K562 (cell line): ENCODE data around the gene BCAS4. TPM values are rescaled to one million over a fixed set of nuclear protein-coding genes. Genes with fewer than 3 reads are reported as not detected.

Experiments
- ATAC-seq: fragments of 200-7000 bp; cut with Tn5 transposase; 3 replicates; pipeline ENCODE4 v1.9.1; 2020; ENCODE audit warnings: moderate library complexity
- BruUV-seq: library from RNA; stranded (reverse); fragments of 400-500 nt; replicated peaks from 2 replicates; lab custom pipeline; 2021; lab: Mats Ljungman, UMichigan
- CTCF ChIA-PET: fragments of 300-600 bp; formaldehyde crosslinking; extraction: SDS; loops from one replicate; lab custom pipeline; 2021; ENCODE audit warnings: low intra/inter-chr PET ratio; lab: Yijun Ruan, JAX
- POLR2A ChIA-PET: fragments of 300-600, 350-650 bp; sonication (Branson Sonifier 250); formaldehyde crosslinking; extraction: SDS; loops from one replicate; lab custom pipeline; 2021; ENCODE audit warnings: antibody characterized with exemption, inconsistent platforms; lab: Yijun Ruan, JAX
- DNase-seq, 4 experiments: peaks; one replicate each; pipeline versions ENCODE4 v3.0.0 to v3.0.0-alpha.2; 2011 to 2018; ENCODE audit warnings: low spot score in 3 of 4, mixed read lengths in 3 of 4; ENCODE audit errors: extremely low read depth in 1 of 4
- FAIRE-seq: peaks from 2 replicates; lab custom pipeline; 2011; peaks lifted over from hg19 to GRCh38; lab: Jason Lieb, UNC
- H2AFZ ChIP-seq: 2 replicates; pipeline ENCODE4 v1.6.0; 2011; ENCODE audit warnings: low read depth, low read length, control low read depth, inconsistent platforms
- H3K27ac ChIP-seq: fragments of 200-600 bp; 3 replicates; pipeline ENCODE4 v1.8.0; 2011; ENCODE audit warnings: low read depth, mild to moderate bottlenecking, control low read depth, inconsistent platforms, low read length, moderate library complexity, mixed read lengths; ENCODE audit errors: extremely low read depth
- H3K27me3 ChIP-seq, 2 experiments: fragments of 300-600 bp in 1 of 2; 2 replicates in 1 of 2; 3 replicates in 1 of 2; pipeline versions ENCODE4 v1.6.0 to v1.8.0; 2011; ENCODE audit warnings: inconsistent platforms in 2 of 2, low read length in 2 of 2, mild to moderate bottlenecking in 1 of 2, mixed read lengths in 1 of 2, moderate library complexity in 1 of 2; ENCODE audit not compliant: control insufficient read depth in 2 of 2, insufficient read depth in 2 of 2
- H3K36me3 ChIP-seq: fragments of 300-600 bp; 3 replicates; pipeline ENCODE4 v1.8.0; 2011; ENCODE audit warnings: mild to moderate bottlenecking, low read length, inconsistent platforms; ENCODE audit not compliant: control insufficient read depth, insufficient read depth
- H3K4me1 ChIP-seq, 2 experiments: fragments of 200-600 bp in 1 of 2; replicated peaks in 1 of 2; 2 replicates in 1 of 2; 3 replicates in 1 of 2; pipeline versions ENCODE4 v1.5.1 to v1.8.0; 2011; ENCODE audit warnings: inconsistent platforms in 2 of 2, low read length in 2 of 2, mild to moderate bottlenecking in 1 of 2, mixed read lengths in 1 of 2, moderate library complexity in 1 of 2; ENCODE audit not compliant: control insufficient read depth in 2 of 2, insufficient read depth in 2 of 2
- H3K4me2 ChIP-seq: 2 replicates; pipeline ENCODE4 v1.6.1; 2011; ENCODE audit warnings: low read length, control low read depth, inconsistent platforms, mixed read lengths; ENCODE audit not compliant: insufficient read depth
- H3K4me3 ChIP-seq: fragments of 200-600 bp; sonication (generic), shearing (Covaris generic); 2 replicates; pipeline ENCODE4 v1.5.1; 2016; ENCODE audit warnings: control low read depth, inconsistent platforms
- H3K79me2 ChIP-seq: fragments of 200-600 bp; 3 replicates; pipeline ENCODE4 v1.8.0; 2011; ENCODE audit warnings: low read length, inconsistent platforms; ENCODE audit not compliant: control insufficient read depth, insufficient read depth
- H3K9ac ChIP-seq, 2 experiments: 2 replicates each; pipeline versions ENCODE4 v1.6.0 to v1.6.1; 2011; ENCODE audit warnings: low read depth in 2 of 2, low read length in 2 of 2, control low read depth in 1 of 2, inconsistent platforms in 1 of 2, mild to moderate bottlenecking in 1 of 2, mixed read lengths in 1 of 2; ENCODE audit not compliant: insufficient read depth in 1 of 2
- H3K9me1 ChIP-seq: one replicate; pipeline ENCODE4 v1.6.0; 2011; ENCODE audit warnings: inconsistent platforms, mild to moderate bottlenecking, low read length, moderate library complexity; ENCODE audit not compliant: control insufficient read depth, insufficient read depth
- H3K9me3 ChIP-seq: replicated peaks from 2 replicates; pipeline ENCODE4 v1.5.1; 2011; ENCODE audit warnings: low read depth, low read length, inconsistent platforms; ENCODE audit not compliant: control insufficient read depth, insufficient read depth
- H4K20me1 ChIP-seq: replicated peaks from 2 replicates; pipeline ENCODE4 v1.6.1; 2011; ENCODE audit warnings: low read length, inconsistent platforms, mixed read lengths; ENCODE audit not compliant: control insufficient read depth, insufficient read depth
- ARID3B ChIP-seq: fragments of 250-450 bp; sonication (Bioruptor Pico); IDR thresholded peaks from 2 replicates; pipeline ENCODE4 v1.4.0; 2020; ENCODE audit warnings: borderline replicate concordance
- GABPB1 ChIP-seq: sonication (generic); formaldehyde crosslinking; IDR thresholded peaks from 2 replicates; pipeline ENCODE4 v1.8.0; 2022; ENCODE audit warnings: mild to moderate bottlenecking, missing genetic modification reagents
- KDM4B ChIP-seq, 2 experiments: fragments of 450-650 bp in 1 of 2; sonication (generic) in 1 of 2; IDR thresholded peaks; 2 replicates each; pipeline ENCODE4 v1.6.1; 2016 to 2017; ENCODE audit warnings: borderline replicate concordance in 2 of 2, antibody characterized with exemption in 1 of 2, low read depth in 1 of 2, mild to moderate bottlenecking in 1 of 2
- MCM2 ChIP-seq: fragments of 450-650 bp; IDR thresholded peaks from 2 replicates; pipeline ENCODE4 v1.6.1; 2017; ENCODE audit warnings: low read depth, mild to moderate bottlenecking
- POLR2A ChIP-seq: fragments of 450-650 bp; conservative IDR thresholded peaks from 2 replicates; pipeline ENCODE4 v1.6.1; 2016
- PTRF ChIP-seq: fragments of 450-650 bp; IDR thresholded peaks from 2 replicates; pipeline ENCODE4 v1.6.1; 2016; ENCODE audit warnings: mild to moderate bottlenecking, missing genetic modification characterization, missing compliant biosample characterization
- REST ChIP-seq, 2 experiments: fragments of 450-650 bp; formaldehyde crosslinking in 1 of 2; IDR thresholded peaks; 2 replicates each; pipeline versions ENCODE4 v1.4.0 to v1.6.1; 2014 to 2020; ENCODE audit warnings: mild to moderate bottlenecking in 2 of 2, borderline replicate concordance in 1 of 2, low read depth in 1 of 2
- RFX5 ChIP-seq: IDR thresholded peaks from 2 replicates; pipeline ENCODE4 v1.6.1; 2011; ENCODE audit warnings: low read depth, mild to moderate bottlenecking, improper control_type of control experiment, low read length
- ZBTB1 ChIP-seq: sonication (generic); formaldehyde crosslinking; IDR thresholded peaks from 2 replicates; pipeline ENCODE4 v1.8.1; 2023; ENCODE audit warnings: missing genetic modification reagents, low read depth, mild to moderate bottlenecking, borderline replicate concordance
- ZBTB7A ChIP-seq: IDR thresholded peaks from 2 replicates; pipeline ENCODE4 v1.6.1; 2011; ENCODE audit warnings: low read depth, mild to moderate bottlenecking, low read length, moderate library complexity, borderline replicate concordance; ENCODE audit not compliant: control insufficient read depth
- ZNF778 ChIP-seq: fragments of 450-650 bp; formaldehyde crosslinking; IDR thresholded peaks from 2 replicates; pipeline ENCODE4 v1.4.0; 2020; ENCODE audit warnings: mild to moderate bottlenecking, moderate library complexity
- WGBS: fragments of 100-300 bp; shearing (Covaris generic); methylation state at CpG from one replicate; pipeline ENCODE4 v1.1.6; 2016; ENCODE audit warnings: low coverage, mixed read lengths; ENCODE audit not compliant: insufficient coverage; ENCODE audit errors: missing lambda C conversion rate; 5-methylcytosine and 5-hydroxymethylcytosine counted together
- in situ Hi-C: fragments of 300-500 bp; cut with MboI; formaldehyde crosslinking; loops from 4 replicates; pipeline ENCODE4 v1.15.0; 2018; ENCODE audit warnings: inconsistent platforms, mixed read lengths
- intact Hi-C: fragments of 100-400 bp; cut with micrococcal nuclease; formaldehyde crosslinking; loops from 2 replicates; pipeline ENCODE4 v1.14.2; 2022
- polyA plus RNA-seq, 8 experiments: library from polyadenylated mRNA; depleted of rRNA in 4 of 8; stranded (reverse) in 5 of 8; unstranded in 3 of 8; fragments of >200 nt; fragmentation: Nextera tagmentation in 2 of 8; fragmentation: Illumina TruSeq in 1 of 8; extraction: Ambion mirVana in 2 of 8; extraction: Trizol in 1 of 8; gene quantifications; 2 replicates each; pipeline versions ENCODE4 v1.2.1 to v1.2.3, GENCODE V29; 2011 to 2014; ENCODE audit warnings: inconsistent platforms in 1 of 8, missing spikeins in 1 of 8
- total RNA-seq, 7 experiments: library from RNA; depleted of rRNA in 6 of 7; stranded (reverse); fragments of >200 nt in 6 of 7; fragmentation: Illumina TruSeq in 2 of 7; extraction: Trizol in 2 of 7; gene quantifications; 2 replicates each; pipeline versions ENCODE4 v1.2.1 to v1.2.3, GENCODE V29; 2011 to 2021; ENCODE audit warnings: low replicate concordance in 1 of 7
- TF ChIP-seq, protein P1 (sequence below): sonication (generic); formaldehyde crosslinking; IDR thresholded peaks from 2 replicates; pipeline ENCODE4 v1.8.0; 2022; ENCODE audit warnings: missing genetic modification reagents, mild to moderate bottlenecking, borderline replicate concordance

Gene BCAS4
- total and polyA plus RNA-seq, 9 of the 15 experiments (the other 6 are each of a cell fraction or from before 2014, with no cell fraction given), result 0.15 to 2.3 (median 0.47) TPM

GRCh38 chr20:50885781-50886180, 90.9 kb downstream of the BCAS4 start:
- no TSS peak for BruUV-seq
- 54% methylated on average over 5 of the region's 5 CpGs for whole genome bisulfite sequencing
- ChIA-PET POLR2A (interaction anchor here (1.2 to 1.6 kb wide), 2 partner anchors 18 to 38 kb away, joined by 3 read pairs; no protein-coding TSS in a partner anchor), CTCF (no interaction called here)
- no peak overlapping the region for H3K27ac ChIP-seq
- H3K79me2 ChIP-seq, result no peaks in the 10 kb centered on the region
- H3K9me3 ChIP-seq, result no peaks in the 10 kb centered on the region
- no peak overlapping the region for H3K4me2 ChIP-seq
- intact Hi-C loops (no loop called here), in situ Hi-C loops (no loop called here)
- H3K9ac ChIP-seq, result no peak overlapping the region
- DNase-seq (no peak), FAIRE-seq (no peak), ATAC-seq (no peak)
- no peaks in the 10 kb centered on the region for H3K27me3 ChIP-seq
- H3K9me1 ChIP-seq, result no peaks in the 10 kb centered on the region
- H2AFZ ChIP-seq, result no peak overlapping the region
- H3K36me3 ChIP-seq, result peaks cover 25% of the 10 kb centered on the region
- no peak for TF ChIP-seq PTRF (tag)
- no peak for TF ChIP-seq GABPB1
- TF ChIP-seq POLR2A, result no peak
- TF ChIP-seq, protein P1, sequence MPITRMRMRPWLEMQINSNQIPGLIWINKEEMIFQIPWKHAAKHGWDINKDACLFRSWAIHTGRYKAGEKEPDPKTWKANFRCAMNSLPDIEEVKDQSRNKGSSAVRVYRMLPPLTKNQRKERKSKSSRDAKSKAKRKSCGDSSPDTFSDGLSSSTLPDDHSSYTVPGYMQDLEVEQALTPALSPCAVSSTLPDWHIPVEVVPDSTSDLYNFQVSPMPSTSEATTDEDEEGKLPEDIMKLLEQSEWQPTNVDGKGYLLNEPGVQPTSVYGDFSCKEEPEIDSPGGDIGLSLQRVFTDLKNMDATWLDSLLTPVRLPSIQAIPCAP, result no peak
- no peak for TF ChIP-seq ARID3B
- no peak for TF ChIP-seq ZBTB7A
- TF ChIP-seq ZNF778 (CRISPR knock-in tag), result no peak
- TF ChIP-seq KDM4B (IDR thresholded peaks at IDR 0.05; ENCODE audit: borderline replicate concordance in 2 of 2, low read depth in 1 of 2), result no peak
- TF ChIP-seq ZBTB1 (CRISPR knock-in tag), result no peak
- no peak for TF ChIP-seq MCM2
- TF ChIP-seq RFX5, result no peak
- no peak for TF ChIP-seq REST (IDR thresholded peaks at IDR 0.05; ENCODE audit: borderline replicate concordance)
- no peak for TF ChIP-seq REST (CRISPR knock-in tag; IDR thresholded peaks at IDR 0.05; ENCODE audit: low read depth)
- peaks cover 9% of the 10 kb centered on the region; the same call in 1 of the 2 replicates for H4K20me1 ChIP-seq
- no peak overlapping the region for H3K4me3 ChIP-seq
- H3K4me1 ChIP-seq, result peaks cover 7 to 11% of the 10 kb centered on the region in 2 experiments; a peak in 4 of 5 replicates
